Activated CD4-positive, alpha-beta T cell treated with anti-CD3 and anti-CD28 coated beads, Interleukin-2, amount 10 ng/mL, durations not matched to agents 7 days and 5 days (primary cell): ENCODE measurements around the gene LRRC26. TPM values are rescaled to one million over a fixed set of nuclear protein-coding genes. Genes with fewer than 3 reads are reported as not detected.

Experiments
- CTCF ChIA-PET: fragments of 350-600 bp; sonication (Branson Sonifier 250); formaldehyde crosslinking; loops from one replicate; lab custom pipeline; 2021; ENCODE audit warnings: antibody characterized with exemption; lab: Charles Lee
- POLR2A ChIA-PET: fragments of 350-600 bp; sonication (Branson Sonifier 250); formaldehyde crosslinking; loops from one replicate; lab custom pipeline; 2021; ENCODE audit warnings: antibody characterized with exemption; lab: Charles Lee
- DNase-seq: peaks from one replicate; pipeline ENCODE4 v3.0.0-alpha.2; 2020
- H3K27ac Mint-ChIP-seq: one replicate; pipeline ENCODE4 v1.8.0; 2021; ENCODE audit warnings: mild to moderate bottlenecking, moderate library complexity, mixed read lengths
- H3K27me3 Mint-ChIP-seq: one replicate; pipeline ENCODE4 v1.8.0; 2021; ENCODE audit warnings: mixed read lengths
- H3K36me3 Mint-ChIP-seq: one replicate; pipeline ENCODE4 v1.8.0; 2021; ENCODE audit warnings: low read depth, mixed read lengths
- H3K4me1 Mint-ChIP-seq: one replicate; pipeline ENCODE4 v1.8.0; 2021; ENCODE audit warnings: mixed read lengths
- H3K4me3 Mint-ChIP-seq: one replicate; pipeline ENCODE4 v1.8.0; 2021; ENCODE audit warnings: mild to moderate bottlenecking, moderate library complexity, mixed read lengths
- H3K9me3 Mint-ChIP-seq: one replicate; pipeline ENCODE4 v1.8.0; 2021; ENCODE audit warnings: mixed read lengths
- total RNA-seq, 2 experiments: library from RNA; stranded (reverse); gene quantifications; one replicate each; pipeline ENCODE4 v1.2.3, GENCODE V29; 2021

LRRC26 gene
- total RNA-seq, 2 experiments from 2014 or later, result not detected

DNA sequence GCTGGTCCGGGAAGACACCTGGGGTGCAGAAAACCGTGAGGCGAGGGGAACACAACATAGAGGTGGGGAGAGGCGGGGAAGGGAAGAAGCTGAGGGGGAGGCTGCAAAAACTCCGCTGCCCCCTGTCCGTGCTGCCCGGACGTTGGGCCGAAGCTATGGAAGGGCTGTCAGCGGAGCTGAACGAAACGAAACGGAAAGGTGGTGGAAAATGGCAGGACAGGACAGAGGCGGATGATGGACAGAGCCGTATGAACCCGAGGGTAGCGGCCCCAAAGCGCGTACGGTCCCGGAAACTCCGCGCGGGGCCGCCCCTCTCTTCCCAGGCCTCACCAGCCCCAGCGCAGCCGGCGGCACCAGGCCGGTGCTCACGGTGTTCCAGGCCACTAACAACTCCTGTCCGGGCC is 18.2 kb upstream of the LRRC26 start:
- Mint-ChIP-seq H3K27ac (peak overlapping the region; percentile 95), H3K4me1 (peaks cover 34% of the 10 kb centered on the region), H3K27me3 (no peaks in the 10 kb centered on the region), H3K4me3 (peak overlapping the region; percentile 88), H3K36me3 (peaks cover 7% of the 10 kb centered on the region), H3K9me3 (no peaks in the 10 kb centered on the region)
- no peak for DNase-seq
- ChIA-PET POLR2A (interaction anchor here (1.1 to 1.6 kb wide), 2 partner anchors 13 to 17 kb away, joined by 4 to 5 read pairs; partner anchors contain the start of gene TPRN), CTCF (interaction anchor here (1.2 to 2.6 kb wide), 5 partner anchors 11 to 31 kb away, joined by 3 to 10 read pairs (median 4); partner anchors contain the start of genes NDOR1, TMEM203, TMEM210 and TPRN)

DNA sequence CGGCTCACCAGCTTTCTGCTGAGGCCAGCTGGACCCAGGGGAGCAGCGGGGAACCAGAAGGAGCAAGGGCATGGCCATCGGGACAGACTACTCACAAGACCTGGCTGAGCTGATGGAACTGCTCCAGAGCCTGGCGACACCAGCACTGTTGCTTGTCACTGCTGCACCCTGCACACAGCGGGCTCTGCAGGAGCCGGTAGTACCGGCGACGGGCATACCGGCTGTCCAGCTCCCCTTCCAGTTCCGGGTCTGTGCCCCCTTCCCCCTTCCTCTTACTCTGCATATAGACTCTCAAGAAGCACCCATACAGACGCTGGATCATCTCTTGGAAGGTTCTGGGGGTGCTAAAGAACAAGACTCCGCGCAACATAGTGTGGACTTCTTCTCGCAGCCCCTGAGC is 17.5 kb upstream of the LRRC26 start:
- Mint-ChIP-seq H3K4me3 (peak overlapping the region; percentile 88), H3K36me3 (peaks cover 7% of the 10 kb centered on the region), H3K27me3 (no peaks in the 10 kb centered on the region), H3K4me1 (peaks cover 34% of the 10 kb centered on the region), H3K27ac (peak overlapping the region; percentile 95), H3K9me3 (no peaks in the 10 kb centered on the region)
- DNase-seq, result no peak
- POLR2A ChIA-PET, result no interaction called here
- CTCF ChIA-PET, result interaction anchor here (1.1 to 2.6 kb wide), 5 partner anchors 10 to 37 kb away, joined by 3 to 10 read pairs (median 3); partner anchors contain the start of genes CYSRT1, TMEM210 and TPRN

DNA sequence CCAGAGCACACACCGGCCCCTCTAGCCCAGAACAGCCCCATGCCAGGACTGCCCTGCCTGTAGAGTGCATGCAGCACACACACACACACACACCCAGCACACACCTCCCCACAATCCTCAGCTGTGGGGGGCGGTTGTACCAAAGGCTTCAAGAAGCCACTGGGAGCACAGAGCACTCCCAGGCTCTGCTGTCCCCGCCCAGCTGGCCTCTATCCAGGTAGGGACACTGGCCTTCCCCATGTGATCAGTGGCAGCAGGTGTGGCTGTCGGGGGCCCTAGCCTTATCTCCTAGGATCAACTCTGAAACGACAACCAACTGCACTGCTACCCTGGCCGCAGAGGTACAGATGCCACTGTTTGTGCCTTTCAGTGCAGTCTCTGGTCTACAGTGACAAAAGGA is 16.5 kb upstream of the LRRC26 start:
- H3K27ac Mint-ChIP-seq, result peak overlapping the region; percentile 72
- no peaks in the 10 kb centered on the region for H3K9me3 Mint-ChIP-seq
- peaks cover 11% of the 10 kb centered on the region for H3K36me3 Mint-ChIP-seq
- POLR2A ChIA-PET, result no interaction called here
- peaks cover 34% of the 10 kb centered on the region for H3K4me1 Mint-ChIP-seq
- DNase-seq, result no peak
- CTCF ChIA-PET, result interaction anchor here (0.9 to 1.1 kb wide), 2 partner anchors 29 to 38 kb away, joined by 3 read pairs; partner anchors contain the start of gene CYSRT1
- H3K4me3 Mint-ChIP-seq, result peak overlapping the region; percentile 88
- no peaks in the 10 kb centered on the region for H3K27me3 Mint-ChIP-seq

DNA sequence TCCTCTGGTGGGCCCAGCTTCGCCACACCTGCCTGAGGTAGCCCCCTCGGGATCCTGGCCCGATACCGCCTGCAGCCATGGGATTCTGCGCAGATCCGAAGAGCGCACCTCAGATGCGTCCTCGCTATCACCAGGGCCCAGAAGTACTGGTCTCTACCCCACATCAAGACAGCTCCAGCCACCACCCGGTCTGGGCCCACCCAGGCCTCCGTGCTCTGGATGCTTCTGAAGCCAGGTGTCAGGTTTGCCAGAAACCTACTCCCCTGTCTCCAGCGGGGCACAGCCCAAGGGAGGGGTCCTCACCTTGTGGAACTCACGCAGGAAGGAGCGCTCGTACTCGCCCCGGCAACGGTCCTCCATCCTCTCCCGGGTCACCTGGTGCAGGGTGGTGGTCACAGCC is 16.1 kb upstream of the LRRC26 start:
- Mint-ChIP-seq H3K27ac (no peak overlapping the region), H3K27me3 (no peaks in the 10 kb centered on the region), H3K4me3 (peak overlapping the region; percentile 25), H3K4me1 (peaks cover 31% of the 10 kb centered on the region), H3K36me3 (peaks cover 11% of the 10 kb centered on the region), H3K9me3 (no peaks in the 10 kb centered on the region)
- DNase-seq, result no peak
- ChIA-PET CTCF (interaction anchor here (0.9 kb wide), 1 partner anchor 28 kb away, joined by 3 read pairs; no protein-coding TSS in a partner anchor), POLR2A (no interaction called here)

DNA sequence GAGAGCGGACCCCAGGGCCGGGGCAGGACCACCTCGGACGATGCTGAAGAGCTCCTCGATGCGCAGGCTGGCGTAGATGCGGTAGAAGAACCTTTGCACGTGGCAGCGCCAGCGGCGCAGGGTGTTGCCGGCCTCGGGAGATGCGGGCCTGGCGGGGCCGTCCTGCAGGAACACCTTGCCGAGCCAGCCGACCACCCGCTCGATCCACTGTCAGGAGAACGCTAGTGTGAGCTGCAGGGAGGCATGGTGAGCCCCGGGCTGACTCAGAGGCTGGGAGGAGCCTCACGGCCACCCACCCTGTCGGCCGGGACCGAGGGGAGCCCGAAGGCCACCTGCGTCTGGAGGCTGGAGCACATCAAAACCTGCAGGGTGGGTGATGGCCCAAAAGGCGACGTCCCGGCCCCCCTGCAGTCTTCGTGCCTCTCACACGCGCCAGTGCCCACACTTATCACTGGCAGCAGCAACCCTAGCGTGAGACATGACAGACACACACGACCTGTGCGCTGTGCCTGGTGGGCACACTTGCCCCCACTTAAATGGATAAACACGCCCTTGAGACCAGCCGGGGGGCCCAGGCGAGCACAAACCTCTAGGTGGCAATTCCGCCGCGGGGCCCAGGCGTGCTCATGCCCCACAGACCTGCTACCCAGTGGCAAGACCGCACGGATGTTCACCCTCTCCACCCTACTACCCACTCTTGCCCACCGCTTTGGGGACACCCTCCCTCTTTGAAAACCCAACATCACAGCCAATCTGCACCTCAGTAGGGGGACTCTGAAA is 15.2 kb upstream of the LRRC26 start:
- no peak for DNase-seq
- no peaks in the 10 kb centered on the region for H3K27me3 Mint-ChIP-seq
- H3K4me1 Mint-ChIP-seq, result peaks cover 26% of the 10 kb centered on the region
- no peak overlapping the region for H3K4me3 Mint-ChIP-seq
- ChIA-PET CTCF (interaction anchor here (0.9 kb wide), 1 partner anchor 28 kb away, joined by 3 read pairs; no protein-coding TSS in a partner anchor), POLR2A (no interaction called here)
- H3K27ac Mint-ChIP-seq, result no peak overlapping the region
- H3K36me3 Mint-ChIP-seq, result peaks cover 11% of the 10 kb centered on the region
- H3K9me3 Mint-ChIP-seq, result no peaks in the 10 kb centered on the region

DNA sequence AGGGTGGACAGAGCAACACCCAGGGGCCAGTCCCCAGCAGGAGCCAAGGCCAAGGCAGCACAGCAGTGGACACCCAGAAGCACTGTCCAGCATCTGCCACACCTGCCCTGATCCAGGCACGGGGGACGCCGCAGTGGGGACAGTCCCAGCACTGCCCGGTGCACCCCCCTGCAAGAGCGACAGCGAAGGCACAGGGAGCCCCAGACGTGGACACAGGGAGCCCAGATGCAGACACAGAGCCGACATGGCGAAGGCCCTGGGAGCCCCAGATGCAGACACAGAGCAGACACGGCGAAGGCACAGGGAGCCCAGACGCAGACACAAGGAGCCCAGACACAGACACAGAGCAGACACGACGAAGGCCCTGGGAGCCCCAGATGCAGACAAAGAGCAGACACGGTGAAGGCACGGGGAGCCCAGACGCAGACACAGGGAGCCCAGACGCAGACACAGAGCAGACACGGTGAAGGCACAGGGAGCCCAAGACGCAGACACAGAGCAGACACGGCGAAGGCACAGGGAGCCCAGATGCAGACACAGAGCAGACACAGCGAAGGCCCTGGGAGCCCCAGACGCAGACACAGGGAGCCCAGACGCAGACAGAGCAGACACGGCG is 14.2 kb upstream of the LRRC26 start:
- H3K27me3 Mint-ChIP-seq, result no peaks in the 10 kb centered on the region
- POLR2A ChIA-PET, result no interaction called here
- peaks cover 13% of the 10 kb centered on the region for H3K36me3 Mint-ChIP-seq
- H3K4me3 Mint-ChIP-seq, result no peak overlapping the region
- H3K4me1 Mint-ChIP-seq, result peaks cover 17% of the 10 kb centered on the region
- H3K9me3 Mint-ChIP-seq, result no peaks in the 10 kb centered on the region
- H3K27ac Mint-ChIP-seq, result no peak overlapping the region
- CTCF ChIA-PET, result no interaction called here
- no peak for DNase-seq

DNA sequence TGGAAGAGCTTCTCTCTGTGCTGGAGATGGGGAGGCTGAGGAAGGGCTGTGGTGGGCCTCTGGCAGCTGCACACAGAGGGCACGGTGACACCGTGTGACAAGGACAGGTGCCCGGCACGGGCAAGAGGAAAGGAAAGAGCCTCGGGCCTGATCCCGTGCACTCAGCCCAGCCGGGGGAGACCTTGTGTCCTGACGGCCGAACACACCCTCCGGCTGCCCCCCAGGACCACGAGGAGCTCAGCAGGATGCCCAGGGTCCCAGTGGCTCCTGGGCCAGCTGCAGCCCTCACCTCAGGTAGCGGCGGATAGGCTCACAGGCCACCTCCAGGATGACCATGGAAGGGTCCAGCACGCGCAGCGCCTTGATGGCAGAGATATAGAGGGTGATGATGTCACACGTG is 13.0 kb upstream of the LRRC26 start:
- POLR2A ChIA-PET, result no interaction called here
- Mint-ChIP-seq H3K9me3 (no peaks in the 10 kb centered on the region), H3K27ac (no peak overlapping the region), H3K4me1 (peaks cover 15% of the 10 kb centered on the region), H3K4me3 (no peak overlapping the region), H3K36me3 (peaks cover 11% of the 10 kb centered on the region), H3K27me3 (no peaks in the 10 kb centered on the region)
- CTCF ChIA-PET, result interaction anchor here (0.6 kb wide), 1 partner anchor 217 kb away, joined by 3 read pairs; no protein-coding TSS in a partner anchor
- no peak for DNase-seq

DNA sequence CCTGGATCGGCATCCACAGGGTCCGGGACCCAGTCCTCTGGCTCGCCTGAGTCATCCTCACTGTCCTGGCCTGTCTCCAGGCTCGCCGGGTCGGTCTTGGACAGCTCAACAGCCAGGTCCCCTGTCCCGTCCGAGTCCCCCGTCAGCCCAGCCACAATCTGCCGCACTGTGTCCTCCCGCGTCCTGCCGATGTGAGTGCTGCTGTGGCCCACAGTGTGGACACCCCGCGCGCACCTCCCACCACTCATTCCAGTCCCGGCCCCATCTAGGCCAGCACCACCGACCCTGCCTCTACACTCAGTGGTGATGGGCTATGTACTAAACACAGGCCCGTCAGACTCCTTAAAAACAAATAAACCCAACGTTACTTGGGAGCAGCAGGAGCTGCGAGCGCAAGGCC is 11.8 kb upstream of the LRRC26 start:
- ChIA-PET POLR2A (no interaction called here), CTCF (no interaction called here)
- Mint-ChIP-seq H3K4me1 (peaks cover 5% of the 10 kb centered on the region), H3K27me3 (no peaks in the 10 kb centered on the region), H3K4me3 (no peak overlapping the region), H3K9me3 (no peaks in the 10 kb centered on the region), H3K36me3 (peaks cover 11% of the 10 kb centered on the region), H3K27ac (no peak overlapping the region)
- DNase-seq, result no peak

DNA sequence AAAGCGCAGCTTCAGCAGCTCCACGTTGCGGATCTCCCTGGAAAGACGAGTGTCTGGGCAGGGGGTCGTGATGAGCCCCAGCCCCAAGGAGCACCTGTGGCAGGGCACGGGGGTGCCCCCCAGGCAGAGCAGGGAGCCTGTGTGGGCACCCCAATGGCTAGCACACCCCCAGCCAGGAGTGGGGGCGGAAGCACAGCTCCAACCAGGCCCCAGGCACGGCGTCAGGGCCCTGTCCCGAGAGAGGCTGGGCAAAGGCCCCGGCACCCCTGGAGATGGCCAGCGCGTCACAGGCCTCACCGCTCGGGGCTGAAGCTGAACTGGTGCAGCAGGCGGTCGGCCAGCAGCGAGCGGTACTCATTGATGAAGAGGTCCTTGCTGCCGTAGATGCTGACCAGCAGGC is 10.6 kb upstream of the LRRC26 start:
- ChIA-PET CTCF (no interaction called here), POLR2A (no interaction called here)
- Mint-ChIP-seq H3K4me1 (no peaks in the 10 kb centered on the region), H3K4me3 (no peak overlapping the region), H3K36me3 (peaks cover 11% of the 10 kb centered on the region), H3K27me3 (no peaks in the 10 kb centered on the region), H3K9me3 (no peaks in the 10 kb centered on the region), H3K27ac (no peak overlapping the region)
- DNase-seq, result no peak

DNA sequence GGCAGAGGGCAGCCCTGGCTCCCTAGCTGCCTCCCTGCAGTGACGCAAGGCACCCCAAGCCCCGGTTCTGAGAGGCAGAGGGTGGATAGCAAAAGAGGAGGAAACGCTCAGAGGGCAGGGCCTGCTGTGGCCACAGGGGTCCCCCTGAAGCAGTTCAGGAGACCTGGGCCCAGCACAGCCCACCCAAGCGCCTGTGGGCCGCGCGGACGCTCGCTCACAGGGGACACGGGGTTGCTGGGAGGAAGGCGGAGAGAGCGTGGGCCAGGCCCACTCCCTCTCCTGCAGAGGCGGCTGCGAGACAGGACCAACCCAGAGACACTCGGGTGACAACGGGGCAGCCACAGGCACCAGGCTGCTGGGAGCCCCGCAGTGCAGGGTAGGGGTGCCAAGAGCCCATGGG is 9.9 kb upstream of the LRRC26 start:
- POLR2A ChIA-PET, result no interaction called here
- no peaks in the 10 kb centered on the region for H3K4me1 Mint-ChIP-seq
- peaks cover 10% of the 10 kb centered on the region for H3K36me3 Mint-ChIP-seq
- H3K27ac Mint-ChIP-seq, result no peak overlapping the region
- DNase-seq, result no peak
- H3K27me3 Mint-ChIP-seq, result no peaks in the 10 kb centered on the region
- H3K9me3 Mint-ChIP-seq, result no peaks in the 10 kb centered on the region
- CTCF ChIA-PET, result interaction anchor here (1.3 kb wide), 1 partner anchor 57 kb away, joined by 3 read pairs; no protein-coding TSS in a partner anchor
- H3K4me3 Mint-ChIP-seq, result no peak overlapping the region

DNA sequence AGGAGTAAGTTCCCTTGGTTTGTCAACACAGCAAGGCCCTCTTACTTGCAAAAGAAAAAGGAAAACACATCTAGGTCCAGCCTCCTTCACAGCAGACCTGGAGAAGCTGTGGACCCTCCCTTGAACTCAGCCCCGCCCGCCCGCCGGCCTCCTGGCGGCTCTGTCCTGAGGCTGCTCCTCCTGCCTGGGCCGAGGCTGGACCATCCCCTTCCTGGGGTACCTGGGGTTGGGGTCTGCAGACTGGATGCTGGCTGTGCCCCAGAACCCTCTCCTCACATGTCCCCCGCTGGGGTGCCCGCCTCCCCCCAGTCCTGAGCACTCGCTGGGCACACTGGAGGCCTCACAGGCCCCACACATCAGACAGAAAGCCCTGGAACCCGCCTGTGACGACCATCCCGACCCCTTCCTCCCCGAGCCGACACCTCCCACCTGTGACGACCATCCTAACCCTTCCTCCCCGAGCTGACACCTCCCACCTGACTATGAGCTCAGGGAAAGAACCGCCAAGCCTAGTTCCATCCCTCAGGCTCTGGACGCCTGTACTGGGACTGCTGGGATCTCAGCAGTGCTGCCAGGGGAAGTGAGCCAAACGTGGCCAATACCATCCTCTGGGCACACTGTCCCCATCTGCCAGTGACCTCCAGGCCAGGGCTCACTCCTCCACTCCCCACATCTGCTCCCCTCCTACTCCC is 9.2 kb upstream of the LRRC26 start:
- Mint-ChIP-seq H3K4me1 (no peaks in the 10 kb centered on the region), H3K27ac (no peak overlapping the region)

DNA sequence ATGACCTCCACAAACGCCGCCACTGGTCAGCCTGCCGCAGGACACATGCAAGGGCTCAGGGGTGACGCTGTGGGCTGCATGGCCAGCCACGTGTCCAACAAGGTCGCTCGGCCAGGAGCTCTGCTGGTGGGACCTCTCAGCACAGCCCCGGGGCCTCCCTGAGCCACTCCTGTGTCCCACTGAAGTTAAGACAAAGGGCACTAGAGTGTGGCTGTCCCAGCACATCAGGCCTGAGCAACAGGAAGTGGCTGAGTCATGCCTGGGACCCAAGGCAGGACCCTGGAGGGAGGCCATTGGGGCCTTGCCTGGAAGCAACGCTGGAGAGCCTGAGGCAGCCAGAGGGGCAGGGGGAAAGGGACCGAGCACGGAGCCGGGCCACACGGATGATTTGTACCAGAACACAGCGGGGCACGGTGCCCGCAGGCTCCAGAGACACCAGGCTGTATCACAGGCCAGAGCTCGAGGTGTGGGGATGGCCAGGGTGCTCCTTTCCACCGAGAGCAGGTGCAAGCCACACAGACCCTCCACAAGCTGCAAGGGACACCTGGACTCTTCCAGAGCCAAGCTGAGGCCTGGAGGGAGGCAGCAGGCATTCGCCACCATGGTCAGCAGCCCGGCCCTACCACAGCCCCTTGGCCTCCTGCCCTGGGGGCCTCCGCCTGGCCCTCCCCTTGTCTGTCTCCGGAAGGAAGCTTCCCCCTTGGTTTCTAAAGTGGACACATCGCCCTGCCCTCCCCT is 8.5 kb upstream of the LRRC26 start:
- POLR2A ChIA-PET, result no interaction called here
- H3K9me3 Mint-ChIP-seq, result no peaks in the 10 kb centered on the region
- DNase-seq, result no peak

More for the DNA sequence above, 9.2 kb upstream of the LRRC26 start:
- ChIA-PET CTCF (interaction anchor here (0.9 to 1.3 kb wide), 2 partner anchors 21 to 58 kb away, joined by 3 read pairs; no protein-coding TSS in a partner anchor), POLR2A (no interaction called here)
- peaks cover 10% of the 10 kb centered on the region for H3K36me3 Mint-ChIP-seq
- H3K27me3 Mint-ChIP-seq, result no peaks in the 10 kb centered on the region
- no peak for DNase-seq
- H3K9me3 Mint-ChIP-seq, result no peaks in the 10 kb centered on the region
- no peak overlapping the region for H3K4me3 Mint-ChIP-seq

More for the DNA sequence above, 8.5 kb upstream of the LRRC26 start:
- peaks cover 2% of the 10 kb centered on the region for H3K27me3 Mint-ChIP-seq
- no peaks in the 10 kb centered on the region for H3K4me1 Mint-ChIP-seq
- CTCF ChIA-PET, result interaction anchor here (0.9 to 1.3 kb wide), 2 partner anchors 20 to 58 kb away, joined by 3 read pairs; no protein-coding TSS in a partner anchor
- H3K4me3 Mint-ChIP-seq, result no peak overlapping the region
- H3K27ac Mint-ChIP-seq, result no peak overlapping the region
- H3K36me3 Mint-ChIP-seq, result peaks cover 7% of the 10 kb centered on the region
